WTC11 (cell line): ENCODE data around the gene EIF4E. TPM values are rescaled to one million over a fixed set of nuclear protein-coding genes. Genes with fewer than 3 reads are reported as not detected.

ENCODE experiments used
- ATAC-seq: fragments of 200-7000 bp; cut with Tn5 transposase; 2 replicates; pipeline ENCODE4 v1.10.0; 2021; ENCODE audit warnings: mild to moderate bottlenecking, moderate library complexity
- CTCF ChIA-PET: fragments of 300-600 bp; sonication (Branson Sonifier 250); formaldehyde crosslinking; loops from one replicate; lab custom pipeline; 2021; ENCODE audit warnings: antibody characterized with exemption; lab: Charles Lee
- POLR2A ChIA-PET: fragments of 350-600 bp; sonication (Branson Sonifier 250); formaldehyde crosslinking; loops from one replicate; lab custom pipeline; 2021; ENCODE audit warnings: antibody characterized with exemption; lab: Charles Lee
- DNase-seq: peaks from one replicate; pipeline ENCODE4 v3.0.0; 2021; ENCODE audit warnings: low spot score
- H3K27ac Mint-ChIP-seq: 2 replicates; pipeline ENCODE4 v1.8.0; 2021; ENCODE audit warnings: mixed read lengths
- H3K27me3 Mint-ChIP-seq: 2 replicates; pipeline ENCODE4 v1.8.0; 2021; ENCODE audit warnings: low read depth, mild to moderate bottlenecking, moderate library complexity, mixed read lengths
- H3K36me3 Mint-ChIP-seq: 2 replicates; pipeline ENCODE4 v1.8.0; 2021; ENCODE audit warnings: mixed read lengths
- H3K4me1 Mint-ChIP-seq: 2 replicates; pipeline ENCODE4 v1.8.0; 2022; ENCODE audit warnings: mixed read lengths
- H3K4me3 Mint-ChIP-seq: 2 replicates; pipeline ENCODE4 v1.8.0; 2021; ENCODE audit warnings: mild to moderate bottlenecking, moderate library complexity, mixed read lengths
- H3K9me3 Mint-ChIP-seq: 2 replicates; pipeline ENCODE4 v1.8.0; 2021; ENCODE audit warnings: mixed read lengths
- CREM ChIP-seq: sonication (generic); formaldehyde crosslinking; IDR thresholded peaks from 2 replicates; pipeline ENCODE4 v1.8.1; 2022; ENCODE audit warnings: mild to moderate bottlenecking, missing genetic modification reagents, moderate library complexity
- FOXP1 ChIP-seq: sonication (generic); formaldehyde crosslinking; IDR thresholded peaks from 2 replicates; pipeline ENCODE4 v1.8.0; 2022; ENCODE audit warnings: missing genetic modification reagents, mild to moderate bottlenecking, moderate library complexity, borderline replicate concordance
- GABPB1 ChIP-seq: sonication (generic); formaldehyde crosslinking; IDR thresholded peaks from 2 replicates; pipeline ENCODE4 v1.8.1; 2023; ENCODE audit warnings: mild to moderate bottlenecking, missing genetic modification reagents
- GRHL2 ChIP-seq: fragments of 250-450 bp; sonication (Bioruptor Pico); IDR thresholded peaks from 2 replicates; pipeline ENCODE4 v1.8.0; 2022; ENCODE audit warnings: mild to moderate bottlenecking, moderate library complexity; ENCODE audit not compliant: insufficient replicate concordance, severe bottlenecking
- IRF2 ChIP-seq: sonication (generic); formaldehyde crosslinking; IDR thresholded peaks from 2 replicates; pipeline ENCODE4 v1.8.0; 2022; ENCODE audit warnings: low read depth, missing genetic modification reagents, borderline replicate concordance
- NFYB ChIP-seq: sonication (generic); formaldehyde crosslinking; conservative IDR thresholded peaks from 2 replicates; pipeline ENCODE4 v1.8.0; 2022; ENCODE audit warnings: low read depth, missing genetic modification reagents
- NR3C1 ChIP-seq: sonication (generic); formaldehyde crosslinking; conservative IDR thresholded peaks from 2 replicates; pipeline ENCODE4 v1.8.1; 2023; ENCODE audit warnings: low read depth, mild to moderate bottlenecking, missing genetic modification reagents
- SMAD4 ChIP-seq: sonication (generic); formaldehyde crosslinking; IDR thresholded peaks from 2 replicates; pipeline ENCODE4 v1.8.0; 2022; ENCODE audit warnings: mild to moderate bottlenecking, missing genetic modification reagents
- SP1 ChIP-seq: sonication (generic); formaldehyde crosslinking; conservative IDR thresholded peaks from 2 replicates; pipeline ENCODE4 v1.8.1; 2022; ENCODE audit warnings: missing genetic modification reagents
- TCF7 ChIP-seq: sonication (generic); formaldehyde crosslinking; IDR thresholded peaks from 2 replicates; pipeline ENCODE4 v1.8.0; 2022; ENCODE audit warnings: mild to moderate bottlenecking, low read depth, missing genetic modification reagents, moderate library complexity
- ZNF423 ChIP-seq: fragments of 250-450 bp; sonication (Bioruptor Pico); IDR thresholded peaks from 2 replicates; pipeline ENCODE4 v2.1.2; 2022; ENCODE audit warnings: mild to moderate bottlenecking, moderate library complexity
- ZNF671 ChIP-seq: fragments of 250-450 bp; sonication (Bioruptor Pico); IDR thresholded peaks from 2 replicates; pipeline ENCODE4 v1.8.0; 2021; ENCODE audit warnings: mild to moderate bottlenecking
- total RNA-seq: library from RNA; stranded (reverse); gene quantifications from 3 replicates; pipeline ENCODE4 v1.2.3, GENCODE V29; 2021
- TF ChIP-seq, protein P1 (sequence below): fragments of 250-450 bp; sonication (Bioruptor Pico); IDR thresholded peaks from 2 replicates; pipeline ENCODE4 v1.8.0; 2021; ENCODE audit warnings: mild to moderate bottlenecking
- TF ChIP-seq, protein P2 (sequence below): sonication (generic); formaldehyde crosslinking; IDR thresholded peaks from 2 replicates; pipeline ENCODE4 v1.8.0; 2022; ENCODE audit warnings: missing genetic modification reagents
- TF ChIP-seq, protein P3 (sequence below): sonication (generic); formaldehyde crosslinking; IDR thresholded peaks from 2 replicates; pipeline ENCODE4 v1.8.0; 2023; ENCODE audit warnings: mild to moderate bottlenecking, missing genetic modification reagents
- TF ChIP-seq, protein P4 (sequence below): sonication (generic); formaldehyde crosslinking; IDR thresholded peaks from 2 replicates; pipeline ENCODE4 v1.8.1; 2023; ENCODE audit warnings: mild to moderate bottlenecking, missing genetic modification reagents, borderline replicate concordance
- TF ChIP-seq, protein P5 (sequence below): sonication (generic); formaldehyde crosslinking; IDR thresholded peaks from 2 replicates; pipeline ENCODE4 v1.8.1; 2022; ENCODE audit warnings: low read depth, missing genetic modification reagents, borderline replicate concordance
- TF ChIP-seq, protein P6 (sequence below): sonication (generic); formaldehyde crosslinking; IDR thresholded peaks from 2 replicates; pipeline ENCODE4 v1.8.0; 2023; ENCODE audit warnings: missing genetic modification reagents, mild to moderate bottlenecking, borderline replicate concordance

Gene EIF4E
- total RNA-seq, 1 experiment from 2014 or later = 174 TPM

DNA sequence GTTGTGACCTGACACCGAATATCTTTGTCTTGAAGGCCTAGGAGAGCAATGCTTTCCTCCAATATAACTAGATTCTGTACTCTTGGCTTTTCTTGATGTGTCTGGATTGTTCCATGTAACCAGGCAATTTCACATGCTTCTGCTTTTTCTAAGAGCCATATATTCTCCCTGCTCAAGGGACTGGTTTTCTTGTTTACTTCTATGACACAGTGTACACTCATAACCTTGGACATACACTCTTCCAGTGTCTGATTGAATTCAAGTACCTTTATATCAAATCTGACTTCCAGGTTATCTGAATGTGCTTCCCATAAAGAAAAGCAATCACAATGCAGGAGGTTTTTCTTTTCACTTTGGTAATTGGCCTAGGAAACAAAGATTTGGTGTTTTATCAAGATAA lies 17.4 kb upstream of the EIF4E start (continued):
- TF ChIP-seq NFYB (CRISPR knock-in tag) (no peak), IRF2 (no peak)

DNA sequence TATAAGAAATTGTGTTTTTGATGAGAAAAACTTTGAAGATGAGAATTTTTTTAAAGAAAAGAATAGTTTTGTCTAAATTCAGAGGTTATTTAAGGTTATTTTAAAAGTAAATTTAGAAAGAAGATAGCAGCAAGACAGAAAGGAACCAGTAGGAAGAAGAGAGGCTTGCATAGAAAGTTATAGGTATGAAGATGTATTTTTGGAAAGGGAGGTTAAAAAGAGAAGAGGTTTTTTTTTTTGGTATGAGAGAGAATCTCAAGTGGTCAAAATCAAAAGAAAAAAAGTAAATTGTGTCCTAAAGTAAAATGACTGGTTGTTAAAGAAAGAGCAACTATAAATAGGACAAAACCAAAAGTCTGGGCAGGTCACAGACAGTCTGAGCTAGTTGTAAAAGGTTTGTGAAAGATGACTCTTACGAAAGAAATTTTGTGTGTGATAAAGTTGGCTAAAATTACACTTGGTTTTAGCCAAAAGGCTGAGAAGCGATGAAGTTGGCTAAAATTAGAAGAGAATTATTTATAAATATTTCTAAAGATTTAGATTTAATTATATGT lies 16.4 kb upstream of the EIF4E start:
- H3K9me3 Mint-ChIP-seq = no peaks in the 10 kb centered on the region
- no peaks in the 10 kb centered on the region for H3K4me1 Mint-ChIP-seq
- DNase-seq (no peak), ATAC-seq (no peak)
- H3K27ac Mint-ChIP-seq = no peak overlapping the region
- no peaks in the 10 kb centered on the region for H3K36me3 Mint-ChIP-seq
- H3K27me3 Mint-ChIP-seq = no peaks in the 10 kb centered on the region
- ChIA-PET POLR2A (interaction anchor here (0.5 kb wide), 1 partner anchor 27 kb away, joined by 3 read pairs; no protein-coding TSS in a partner anchor), CTCF (interaction anchor here (1.2 to 2.6 kb wide), 2 partner anchors 50 to 111 kb away, joined by 3 to 7 read pairs; partner anchors contain the start of gene METAP1)
- H3K4me3 Mint-ChIP-seq = no peak overlapping the region
- TF ChIP-seq, protein P1, sequence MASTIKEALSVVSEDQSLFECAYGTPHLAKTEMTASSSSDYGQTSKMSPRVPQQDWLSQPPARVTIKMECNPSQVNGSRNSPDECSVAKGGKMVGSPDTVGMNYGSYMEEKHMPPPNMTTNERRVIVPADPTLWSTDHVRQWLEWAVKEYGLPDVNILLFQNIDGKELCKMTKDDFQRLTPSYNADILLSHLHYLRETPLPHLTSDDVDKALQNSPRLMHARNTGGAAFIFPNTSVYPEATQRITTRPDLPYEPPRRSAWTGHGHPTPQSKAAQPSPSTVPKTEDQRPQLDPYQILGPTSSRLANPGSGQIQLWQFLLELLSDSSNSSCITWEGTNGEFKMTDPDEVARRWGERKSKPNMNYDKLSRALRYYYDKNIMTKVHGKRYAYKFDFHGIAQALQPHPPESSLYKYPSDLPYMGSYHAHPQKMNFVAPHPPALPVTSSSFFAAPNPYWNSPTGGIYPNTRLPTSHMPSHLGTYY (CRISPR knock-in tag) = no peak
- TF ChIP-seq SP1 (CRISPR knock-in tag) (no peak), FOXP1 (CRISPR knock-in tag) (no peak), ZNF671 (CRISPR knock-in tag) (no peak), NR3C1 (CRISPR knock-in tag) (no peak), CREM (no peak), SMAD4 (CRISPR knock-in tag) (no peak), GABPB1 (CRISPR knock-in tag) (no peak), TCF7 (CRISPR knock-in tag) (no peak), GRHL2 (CRISPR knock-in tag) (no peak), ZNF423 (CRISPR knock-in tag) (no peak)
- TF ChIP-seq, protein P2, sequence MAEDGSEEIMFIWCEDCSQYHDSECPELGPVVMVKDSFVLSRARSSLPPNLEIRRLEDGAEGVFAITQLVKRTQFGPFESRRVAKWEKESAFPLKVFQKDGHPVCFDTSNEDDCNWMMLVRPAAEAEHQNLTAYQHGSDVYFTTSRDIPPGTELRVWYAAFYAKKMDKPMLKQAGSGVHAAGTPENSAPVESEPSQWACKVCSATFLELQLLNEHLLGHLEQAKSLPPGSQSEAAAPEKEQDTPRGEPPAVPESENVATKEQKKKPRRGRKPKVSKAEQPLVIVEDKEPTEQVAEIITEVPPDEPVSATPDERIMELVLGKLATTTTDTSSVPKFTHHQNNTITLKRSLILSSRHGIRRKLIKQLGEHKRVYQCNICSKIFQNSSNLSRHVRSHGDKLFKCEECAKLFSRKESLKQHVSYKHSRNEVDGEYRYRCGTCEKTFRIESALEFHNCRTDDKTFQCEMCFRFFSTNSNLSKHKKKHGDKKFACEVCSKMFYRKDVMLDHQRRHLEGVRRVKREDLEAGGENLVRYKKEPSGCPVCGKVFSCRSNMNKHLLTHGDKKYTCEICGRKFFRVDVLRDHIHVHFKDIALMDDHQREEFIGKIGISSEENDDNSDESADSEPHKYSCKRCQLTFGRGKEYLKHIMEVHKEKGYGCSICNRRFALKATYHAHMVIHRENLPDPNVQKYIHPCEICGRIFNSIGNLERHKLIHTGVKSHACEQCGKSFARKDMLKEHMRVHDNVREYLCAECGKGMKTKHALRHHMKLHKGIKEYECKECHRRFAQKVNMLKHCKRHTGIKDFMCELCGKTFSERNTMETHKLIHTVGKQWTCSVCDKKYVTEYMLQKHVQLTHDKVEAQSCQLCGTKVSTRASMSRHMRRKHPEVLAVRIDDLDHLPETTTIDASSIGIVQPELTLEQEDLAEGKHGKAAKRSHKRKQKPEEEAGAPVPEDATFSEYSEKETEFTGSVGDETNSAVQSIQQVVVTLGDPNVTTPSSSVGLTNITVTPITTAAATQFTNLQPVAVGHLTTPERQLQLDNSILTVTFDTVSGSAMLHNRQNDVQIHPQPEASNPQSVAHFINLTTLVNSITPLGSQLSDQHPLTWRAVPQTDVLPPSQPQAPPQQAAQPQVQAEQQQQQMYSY (CRISPR knock-in tag) = no peak
- TF ChIP-seq, protein P3, sequence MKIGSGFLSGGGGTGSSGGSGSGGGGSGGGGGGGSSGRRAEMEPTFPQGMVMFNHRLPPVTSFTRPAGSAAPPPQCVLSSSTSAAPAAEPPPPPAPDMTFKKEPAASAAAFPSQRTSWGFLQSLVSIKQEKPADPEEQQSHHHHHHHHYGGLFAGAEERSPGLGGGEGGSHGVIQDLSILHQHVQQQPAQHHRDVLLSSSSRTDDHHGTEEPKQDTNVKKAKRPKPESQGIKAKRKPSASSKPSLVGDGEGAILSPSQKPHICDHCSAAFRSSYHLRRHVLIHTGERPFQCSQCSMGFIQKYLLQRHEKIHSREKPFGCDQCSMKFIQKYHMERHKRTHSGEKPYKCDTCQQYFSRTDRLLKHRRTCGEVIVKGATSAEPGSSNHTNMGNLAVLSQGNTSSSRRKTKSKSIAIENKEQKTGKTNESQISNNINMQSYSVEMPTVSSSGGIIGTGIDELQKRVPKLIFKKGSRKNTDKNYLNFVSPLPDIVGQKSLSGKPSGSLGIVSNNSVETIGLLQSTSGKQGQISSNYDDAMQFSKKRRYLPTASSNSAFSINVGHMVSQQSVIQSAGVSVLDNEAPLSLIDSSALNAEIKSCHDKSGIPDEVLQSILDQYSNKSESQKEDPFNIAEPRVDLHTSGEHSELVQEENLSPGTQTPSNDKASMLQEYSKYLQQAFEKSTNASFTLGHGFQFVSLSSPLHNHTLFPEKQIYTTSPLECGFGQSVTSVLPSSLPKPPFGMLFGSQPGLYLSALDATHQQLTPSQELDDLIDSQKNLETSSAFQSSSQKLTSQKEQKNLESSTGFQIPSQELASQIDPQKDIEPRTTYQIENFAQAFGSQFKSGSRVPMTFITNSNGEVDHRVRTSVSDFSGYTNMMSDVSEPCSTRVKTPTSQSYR (CRISPR knock-in tag) = no peak
- TF ChIP-seq, protein P4, sequence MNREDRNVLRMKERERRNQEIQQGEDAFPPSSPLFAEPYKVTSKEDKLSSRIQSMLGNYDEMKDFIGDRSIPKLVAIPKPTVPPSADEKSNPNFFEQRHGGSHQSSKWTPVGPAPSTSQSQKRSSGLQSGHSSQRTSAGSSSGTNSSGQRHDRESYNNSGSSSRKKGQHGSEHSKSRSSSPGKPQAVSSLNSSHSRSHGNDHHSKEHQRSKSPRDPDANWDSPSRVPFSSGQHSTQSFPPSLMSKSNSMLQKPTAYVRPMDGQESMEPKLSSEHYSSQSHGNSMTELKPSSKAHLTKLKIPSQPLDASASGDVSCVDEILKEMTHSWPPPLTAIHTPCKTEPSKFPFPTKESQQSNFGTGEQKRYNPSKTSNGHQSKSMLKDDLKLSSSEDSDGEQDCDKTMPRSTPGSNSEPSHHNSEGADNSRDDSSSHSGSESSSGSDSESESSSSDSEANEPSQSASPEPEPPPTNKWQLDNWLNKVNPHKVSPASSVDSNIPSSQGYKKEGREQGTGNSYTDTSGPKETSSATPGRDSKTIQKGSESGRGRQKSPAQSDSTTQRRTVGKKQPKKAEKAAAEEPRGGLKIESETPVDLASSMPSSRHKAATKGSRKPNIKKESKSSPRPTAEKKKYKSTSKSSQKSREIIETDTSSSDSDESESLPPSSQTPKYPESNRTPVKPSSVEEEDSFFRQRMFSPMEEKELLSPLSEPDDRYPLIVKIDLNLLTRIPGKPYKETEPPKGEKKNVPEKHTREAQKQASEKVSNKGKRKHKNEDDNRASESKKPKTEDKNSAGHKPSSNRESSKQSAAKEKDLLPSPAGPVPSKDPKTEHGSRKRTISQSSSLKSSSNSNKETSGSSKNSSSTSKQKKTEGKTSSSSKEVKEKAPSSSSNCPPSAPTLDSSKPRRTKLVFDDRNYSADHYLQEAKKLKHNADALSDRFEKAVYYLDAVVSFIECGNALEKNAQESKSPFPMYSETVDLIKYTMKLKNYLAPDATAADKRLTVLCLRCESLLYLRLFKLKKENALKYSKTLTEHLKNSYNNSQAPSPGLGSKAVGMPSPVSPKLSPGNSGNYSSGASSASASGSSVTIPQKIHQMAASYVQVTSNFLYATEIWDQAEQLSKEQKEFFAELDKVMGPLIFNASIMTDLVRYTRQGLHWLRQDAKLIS (CRISPR knock-in tag) = no peak
- TF ChIP-seq, protein P5, sequence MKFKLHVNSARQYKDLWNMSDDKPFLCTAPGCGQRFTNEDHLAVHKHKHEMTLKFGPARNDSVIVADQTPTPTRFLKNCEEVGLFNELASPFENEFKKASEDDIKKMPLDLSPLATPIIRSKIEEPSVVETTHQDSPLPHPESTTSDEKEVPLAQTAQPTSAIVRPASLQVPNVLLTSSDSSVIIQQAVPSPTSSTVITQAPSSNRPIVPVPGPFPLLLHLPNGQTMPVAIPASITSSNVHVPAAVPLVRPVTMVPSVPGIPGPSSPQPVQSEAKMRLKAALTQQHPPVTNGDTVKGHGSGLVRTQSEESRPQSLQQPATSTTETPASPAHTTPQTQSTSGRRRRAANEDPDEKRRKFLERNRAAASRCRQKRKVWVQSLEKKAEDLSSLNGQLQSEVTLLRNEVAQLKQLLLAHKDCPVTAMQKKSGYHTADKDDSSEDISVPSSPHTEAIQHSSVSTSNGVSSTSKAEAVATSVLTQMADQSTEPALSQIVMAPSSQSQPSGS (CRISPR knock-in tag) = no peak
- TF ChIP-seq, protein P6, sequence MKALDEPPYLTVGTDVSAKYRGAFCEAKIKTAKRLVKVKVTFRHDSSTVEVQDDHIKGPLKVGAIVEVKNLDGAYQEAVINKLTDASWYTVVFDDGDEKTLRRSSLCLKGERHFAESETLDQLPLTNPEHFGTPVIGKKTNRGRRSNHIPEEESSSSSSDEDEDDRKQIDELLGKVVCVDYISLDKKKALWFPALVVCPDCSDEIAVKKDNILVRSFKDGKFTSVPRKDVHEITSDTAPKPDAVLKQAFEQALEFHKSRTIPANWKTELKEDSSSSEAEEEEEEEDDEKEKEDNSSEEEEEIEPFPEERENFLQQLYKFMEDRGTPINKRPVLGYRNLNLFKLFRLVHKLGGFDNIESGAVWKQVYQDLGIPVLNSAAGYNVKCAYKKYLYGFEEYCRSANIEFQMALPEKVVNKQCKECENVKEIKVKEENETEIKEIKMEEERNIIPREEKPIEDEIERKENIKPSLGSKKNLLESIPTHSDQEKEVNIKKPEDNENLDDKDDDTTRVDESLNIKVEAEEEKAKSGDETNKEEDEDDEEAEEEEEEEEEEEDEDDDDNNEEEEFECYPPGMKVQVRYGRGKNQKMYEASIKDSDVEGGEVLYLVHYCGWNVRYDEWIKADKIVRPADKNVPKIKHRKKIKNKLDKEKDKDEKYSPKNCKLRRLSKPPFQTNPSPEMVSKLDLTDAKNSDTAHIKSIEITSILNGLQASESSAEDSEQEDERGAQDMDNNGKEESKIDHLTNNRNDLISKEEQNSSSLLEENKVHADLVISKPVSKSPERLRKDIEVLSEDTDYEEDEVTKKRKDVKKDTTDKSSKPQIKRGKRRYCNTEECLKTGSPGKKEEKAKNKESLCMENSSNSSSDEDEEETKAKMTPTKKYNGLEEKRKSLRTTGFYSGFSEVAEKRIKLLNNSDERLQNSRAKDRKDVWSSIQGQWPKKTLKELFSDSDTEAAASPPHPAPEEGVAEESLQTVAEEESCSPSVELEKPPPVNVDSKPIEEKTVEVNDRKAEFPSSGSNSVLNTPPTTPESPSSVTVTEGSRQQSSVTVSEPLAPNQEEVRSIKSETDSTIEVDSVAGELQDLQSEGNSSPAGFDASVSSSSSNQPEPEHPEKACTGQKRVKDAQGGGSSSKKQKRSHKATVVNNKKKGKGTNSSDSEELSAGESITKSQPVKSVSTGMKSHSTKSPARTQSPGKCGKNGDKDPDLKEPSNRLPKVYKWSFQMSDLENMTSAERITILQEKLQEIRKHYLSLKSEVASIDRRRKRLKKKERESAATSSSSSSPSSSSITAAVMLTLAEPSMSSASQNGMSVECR (CRISPR knock-in tag) = no peak
